ENCODE measurements around the gene CLPSL2.

CLPSL2 gene, protein sequence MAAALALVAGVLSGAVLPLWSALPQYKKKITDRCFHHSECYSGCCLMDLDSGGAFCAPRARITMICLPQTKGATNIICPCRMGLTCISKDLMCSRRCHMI

DNA sequence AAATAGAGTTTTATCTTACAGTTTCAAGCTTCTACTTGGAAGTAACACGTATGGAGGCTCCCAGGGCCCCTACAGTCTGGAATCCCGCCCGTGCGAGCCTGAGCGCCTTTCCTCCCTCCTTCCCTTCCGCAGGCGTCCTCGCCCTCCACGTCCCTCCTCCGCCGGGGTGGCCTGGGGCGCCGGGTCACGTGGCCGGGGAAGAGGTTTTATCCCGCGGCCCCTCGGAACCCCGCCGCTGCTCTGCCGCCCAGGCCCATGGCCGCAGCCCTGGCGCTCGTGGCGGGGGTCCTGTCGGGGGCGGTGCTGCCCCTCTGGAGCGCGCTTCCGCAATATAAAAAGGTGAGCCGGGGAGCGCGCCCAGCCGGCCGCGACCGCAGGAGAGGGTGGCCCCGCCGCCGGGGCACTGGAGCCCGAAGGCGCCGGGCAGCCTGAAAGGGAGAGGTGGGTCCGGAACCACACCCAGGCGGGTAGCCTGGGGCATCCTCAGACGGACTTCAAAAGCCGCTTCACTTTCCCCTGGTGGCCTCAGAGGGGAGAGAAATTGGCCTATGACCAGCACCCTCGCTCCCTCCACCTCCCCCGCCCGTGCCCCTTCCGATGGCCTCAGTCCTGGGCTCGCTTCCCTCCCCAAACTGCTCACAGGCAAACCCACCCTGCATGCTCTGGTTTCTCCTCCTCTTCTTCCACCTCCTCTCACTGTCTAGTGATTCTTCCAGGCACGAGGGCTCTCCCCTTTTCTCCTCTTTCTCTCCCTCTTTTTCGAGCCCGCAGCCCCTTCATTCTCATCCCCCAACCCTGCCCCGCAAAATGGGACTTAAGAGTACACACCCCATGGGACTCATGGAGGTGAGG is at the start of gene CLPSL2:
Gene CLPSL2, plus strand, starts transcription at position 235 of the 852 bp plus-strand sequence. Its CDS starts 21 bp downstream, at position 256.
- H3K4me1 ChIP-seq (ENCODE audit: control insufficient read depth in 1 of 2, insufficient read depth in 2 of 2, low read length in 2 of 2) = peaks cover 0 to 4% of the 10 kb centered on the region in 2 donors
- no peaks in the 10 kb centered on the region for H3K36me3 ChIP-seq (ENCODE audit: control insufficient read depth in 1 of 2, insufficient read depth in 2 of 2, low read length in 2 of 2)
- H3K9me3 ChIP-seq (ENCODE audit: control insufficient read depth in 1 of 2, low read length in 2 of 2) = no peaks in the 10 kb centered on the region
- peaks cover 4% of the 10 kb centered on the region for H3K27me3 ChIP-seq (ENCODE audit: low read depth, low read length)
- peak within 1 kb of the TSS in 1 of 2 donors; percentile 72 for H3K4me3 ChIP-seq (ENCODE audit: low read depth in 1 of 2, low read length in 2 of 2)
- no peak within 1 kb of the TSS for H3K27ac ChIP-seq (ENCODE audit: low read length)

DNA sequence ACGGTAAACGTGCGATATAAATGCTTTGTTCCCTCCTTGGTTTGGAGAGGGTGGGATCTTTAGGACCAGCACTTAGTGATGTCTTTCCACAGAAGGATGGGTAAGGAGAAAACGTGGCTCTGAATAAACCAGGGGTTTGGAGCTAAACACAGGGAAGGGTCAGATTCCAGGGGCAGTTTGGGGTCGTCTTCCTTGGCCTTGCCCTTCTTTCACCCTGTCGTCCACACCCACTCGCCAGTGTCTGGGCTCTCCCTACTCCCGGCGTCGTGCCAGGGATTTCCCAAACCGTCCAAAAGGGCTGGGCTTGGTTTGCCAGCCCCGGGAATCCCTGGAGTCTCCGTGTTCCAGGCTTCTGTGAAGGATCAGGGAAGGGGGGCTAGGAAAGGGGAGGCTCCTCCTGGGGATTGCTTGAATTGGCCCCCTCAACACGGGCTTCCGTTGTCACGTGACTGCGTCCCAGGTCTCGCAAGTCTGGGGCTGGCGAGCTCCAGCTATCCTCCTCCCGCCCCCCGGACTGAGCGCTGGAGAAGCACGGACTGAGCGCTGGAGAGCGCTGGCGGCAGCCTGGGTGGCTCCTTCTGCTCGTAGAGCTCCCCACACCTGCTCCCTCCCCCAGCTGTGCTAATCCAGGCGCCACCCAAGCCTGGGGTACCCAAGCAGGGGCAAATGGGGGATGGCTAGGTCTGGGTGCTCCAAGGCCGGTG is 49.0 kb upstream of the CLPSL2 start:
- no peaks in the 10 kb centered on the region for H3K27me3 ChIP-seq (ENCODE audit: low read depth, low read length)
- H3K9me3 ChIP-seq (ENCODE audit: control insufficient read depth in 1 of 2, low read length in 2 of 2) = no peaks in the 10 kb centered on the region
- peak overlapping the region; percentile 28 to 46 for H3K4me3 ChIP-seq (ENCODE audit: low read depth in 1 of 2, low read length in 2 of 2)
- peaks cover 46 to 55% of the 10 kb centered on the region in 2 donors for H3K4me1 ChIP-seq (ENCODE audit: control insufficient read depth in 1 of 2, insufficient read depth in 2 of 2, low read length in 2 of 2)
- peak overlapping the region; percentile 95 for H3K27ac ChIP-seq (ENCODE audit: low read length)
- no peaks in the 10 kb centered on the region for H3K36me3 ChIP-seq (ENCODE audit: control insufficient read depth in 1 of 2, insufficient read depth in 2 of 2, low read length in 2 of 2)

DNA sequence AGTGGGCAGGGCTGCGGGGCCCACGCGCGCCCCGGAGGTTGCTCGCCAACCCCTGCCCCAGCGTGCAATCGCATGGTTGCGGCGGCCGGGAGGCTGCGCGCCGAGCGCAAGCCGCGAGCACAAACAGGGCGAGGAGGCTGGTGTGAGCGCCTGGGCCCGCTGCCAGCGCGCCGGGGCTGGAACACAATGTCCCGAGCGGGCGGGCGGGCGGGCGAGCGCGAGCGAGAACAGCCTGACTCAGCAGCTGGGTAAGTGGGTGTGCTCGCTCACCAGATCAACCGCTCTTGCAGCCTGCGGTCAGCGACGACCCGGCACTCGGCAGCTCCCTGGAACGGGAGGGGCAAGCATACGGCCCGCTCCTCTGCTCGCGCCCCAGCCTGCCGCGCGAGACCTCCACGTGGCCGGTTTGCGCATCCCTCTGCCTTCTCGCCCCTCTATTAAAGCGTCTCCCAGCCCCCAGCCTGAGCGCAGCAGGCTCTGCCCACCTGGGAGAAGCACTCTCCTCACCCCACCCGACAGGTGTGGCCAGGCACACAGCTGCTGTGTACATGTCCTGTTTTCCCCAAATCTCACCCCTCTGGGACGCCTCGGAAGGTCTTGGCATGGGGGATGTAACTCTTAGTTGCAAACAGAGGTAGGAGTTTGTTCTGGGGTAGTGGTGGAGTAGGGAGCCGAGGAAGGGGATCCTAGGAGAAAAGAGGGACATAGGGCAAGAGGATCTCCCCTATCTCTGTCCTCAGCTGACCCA is 48.3 kb upstream of the CLPSL2 start:
- Histone ChIP-seq H3K36me3 (ENCODE audit: control insufficient read depth in 1 of 2, insufficient read depth in 2 of 2, low read length in 2 of 2) (no peaks in the 10 kb centered on the region), H3K4me1 (ENCODE audit: control insufficient read depth in 1 of 2, insufficient read depth in 2 of 2, low read length in 2 of 2) (peaks cover 50 to 59% of the 10 kb centered on the region in 2 donors), H3K27me3 (ENCODE audit: low read depth, low read length) (no peaks in the 10 kb centered on the region), H3K27ac (ENCODE audit: low read length) (peak overlapping the region; percentile 98), H3K9me3 (ENCODE audit: control insufficient read depth in 1 of 2, low read length in 2 of 2) (no peaks in the 10 kb centered on the region), H3K4me3 (ENCODE audit: low read depth in 1 of 2, low read length in 2 of 2) (peak overlapping the region; percentile 61 to 63)

DNA sequence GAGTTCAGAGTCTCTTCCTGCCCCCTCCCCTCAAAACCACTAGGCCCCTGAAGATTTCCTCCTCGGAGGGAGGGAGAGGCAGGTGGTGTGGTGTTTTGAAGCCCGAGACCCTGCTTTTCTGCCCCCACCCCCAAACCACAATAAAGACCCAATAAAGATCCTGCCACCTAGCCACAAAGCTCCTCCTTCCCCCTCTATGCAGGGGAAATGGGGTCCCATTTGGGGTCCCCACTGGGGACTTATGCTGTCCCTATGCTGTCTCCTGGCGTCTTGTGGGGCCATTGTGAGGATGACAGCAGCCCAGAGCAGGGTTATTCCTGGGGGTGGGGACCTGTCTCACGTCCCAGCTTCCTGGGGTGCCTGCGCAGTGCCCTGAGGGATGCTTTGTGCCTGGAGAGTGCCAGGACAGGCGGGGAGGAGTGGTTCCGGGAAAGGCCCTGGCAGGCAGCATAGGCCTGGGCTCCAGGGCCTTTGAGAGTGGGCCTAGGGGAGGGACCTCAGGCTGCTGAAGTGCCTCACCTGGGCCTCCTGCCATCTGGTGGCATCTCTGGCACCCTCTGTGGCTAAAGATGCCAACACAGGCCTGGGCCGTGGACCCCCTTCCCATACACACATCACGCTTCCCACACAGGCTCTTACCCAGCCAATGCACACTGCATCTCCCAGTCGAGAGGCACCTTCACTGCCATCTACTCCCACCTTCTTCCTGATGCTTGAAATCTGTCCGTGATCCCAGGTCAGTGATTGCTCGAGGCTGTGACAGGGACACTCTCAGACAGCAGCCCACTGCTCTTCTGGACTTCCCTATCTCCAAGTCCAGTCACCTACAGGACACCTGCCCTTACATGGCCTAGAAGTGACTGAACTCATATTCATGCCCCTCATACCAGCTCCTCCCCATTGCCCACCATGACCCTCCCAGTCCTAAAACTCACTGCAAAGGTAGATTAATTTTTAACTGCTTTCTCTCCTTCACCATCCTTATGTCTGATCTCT is 47.4 kb upstream of the CLPSL2 start:
- Histone ChIP-seq H3K36me3 (ENCODE audit: control insufficient read depth in 1 of 2, insufficient read depth in 2 of 2, low read length in 2 of 2) (no peaks in the 10 kb centered on the region), H3K27me3 (ENCODE audit: low read depth, low read length) (no peaks in the 10 kb centered on the region), H3K4me3 (ENCODE audit: low read depth in 1 of 2, low read length in 2 of 2) (peak overlapping the region; percentile 61 to 63), H3K27ac (ENCODE audit: low read length) (peak overlapping the region; percentile 98), H3K9me3 (ENCODE audit: control insufficient read depth in 1 of 2, low read length in 2 of 2) (no peaks in the 10 kb centered on the region), H3K4me1 (ENCODE audit: control insufficient read depth in 1 of 2, insufficient read depth in 2 of 2, low read length in 2 of 2) (peaks cover 55 to 59% of the 10 kb centered on the region in 2 donors)

DNA sequence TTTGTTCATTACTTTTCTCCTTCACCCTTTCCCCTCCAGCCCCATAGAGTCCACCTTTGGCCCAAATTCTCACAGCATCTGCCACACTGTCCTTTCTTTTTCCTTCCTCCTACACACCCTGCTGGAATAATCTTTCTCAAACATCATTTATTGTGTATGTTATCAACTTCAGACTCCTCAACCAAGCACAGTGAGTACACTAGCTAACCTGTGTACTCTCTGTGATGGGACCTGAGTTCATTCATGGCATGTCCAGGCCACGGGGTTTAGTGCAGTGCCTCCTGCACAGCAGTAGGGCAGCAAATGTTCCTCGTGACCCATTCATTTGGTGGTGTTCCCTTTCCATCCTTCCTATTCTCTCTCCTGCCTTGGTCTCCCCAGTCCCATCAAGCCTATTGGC is 46.7 kb upstream of the CLPSL2 start:
- peak overlapping the region; percentile 98 for H3K27ac ChIP-seq (ENCODE audit: low read length)
- no peaks in the 10 kb centered on the region for H3K36me3 ChIP-seq (ENCODE audit: control insufficient read depth in 1 of 2, insufficient read depth in 2 of 2, low read length in 2 of 2)
- no peaks in the 10 kb centered on the region for H3K9me3 ChIP-seq (ENCODE audit: control insufficient read depth in 1 of 2, low read length in 2 of 2)
- no peak overlapping the region for H3K4me3 ChIP-seq (ENCODE audit: low read depth in 1 of 2, low read length in 2 of 2)
- H3K4me1 ChIP-seq (ENCODE audit: control insufficient read depth in 1 of 2, insufficient read depth in 2 of 2, low read length in 2 of 2) = peaks cover 55 to 59% of the 10 kb centered on the region in 2 donors
- no peaks in the 10 kb centered on the region for H3K27me3 ChIP-seq (ENCODE audit: low read depth, low read length)

DNA sequence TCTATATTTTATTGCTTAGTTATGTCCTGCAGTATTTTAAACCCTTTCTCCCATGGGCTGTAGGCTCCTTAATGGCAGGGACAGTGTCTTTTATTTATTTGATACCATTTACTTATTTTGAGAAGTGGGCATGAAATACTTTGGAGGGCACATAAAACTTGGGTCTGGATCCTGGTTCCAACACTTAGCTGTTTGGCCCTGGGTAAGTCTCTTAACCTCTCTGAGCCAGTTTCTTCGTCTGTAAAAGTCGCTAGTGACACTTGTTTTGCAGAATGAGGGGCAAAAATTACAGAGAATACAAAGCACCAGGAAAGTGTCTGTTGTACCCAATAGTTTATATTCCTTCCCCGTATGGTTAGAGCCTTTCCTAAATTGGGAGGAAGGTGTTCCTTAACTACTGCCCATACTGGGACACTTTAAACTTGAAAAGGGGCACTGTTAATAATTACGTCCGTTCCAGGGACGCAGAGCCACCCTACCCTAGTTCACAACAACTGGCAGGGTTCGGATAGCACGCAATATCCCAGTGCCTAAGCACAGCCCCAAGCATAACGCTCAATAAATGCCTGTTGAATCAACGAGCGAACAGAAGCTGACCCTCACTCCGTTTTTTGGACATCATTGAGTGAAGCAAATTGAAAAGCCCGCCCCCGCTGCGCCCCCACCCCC is 45.5 kb upstream of the CLPSL2 start:
- Histone ChIP-seq H3K4me1 (ENCODE audit: control insufficient read depth in 1 of 2, insufficient read depth in 2 of 2, low read length in 2 of 2) (peaks cover 47 to 48% of the 10 kb centered on the region in 2 donors), H3K36me3 (ENCODE audit: control insufficient read depth in 1 of 2, insufficient read depth in 2 of 2, low read length in 2 of 2) (no peaks in the 10 kb centered on the region), H3K9me3 (ENCODE audit: control insufficient read depth in 1 of 2, low read length in 2 of 2) (no peaks in the 10 kb centered on the region), H3K27ac (ENCODE audit: low read length) (peak overlapping the region; percentile 94), H3K27me3 (ENCODE audit: low read depth, low read length) (no peaks in the 10 kb centered on the region), H3K4me3 (ENCODE audit: low read depth in 1 of 2, low read length in 2 of 2) (peak overlapping the region; percentile 5 to 54)

DNA sequence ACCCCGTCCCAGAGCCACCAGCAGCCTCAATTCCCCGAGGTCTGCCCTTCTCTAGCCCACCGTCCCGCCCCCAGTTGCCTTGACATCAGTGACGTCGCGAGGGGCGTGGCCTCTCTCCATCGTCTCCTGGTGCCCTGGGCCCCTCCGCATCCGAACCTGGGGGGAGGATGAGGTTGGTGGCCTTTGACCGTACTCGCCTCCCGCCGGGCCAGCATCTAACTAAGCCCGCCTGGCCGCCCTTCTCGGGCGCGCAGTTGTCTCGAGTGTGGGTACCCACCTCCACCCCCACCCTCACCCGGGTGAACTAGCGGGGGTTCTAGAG is 45.0 kb upstream of the CLPSL2 start:
- Histone ChIP-seq H3K4me1 (ENCODE audit: control insufficient read depth in 1 of 2, insufficient read depth in 2 of 2, low read length in 2 of 2) (peaks cover 42 to 44% of the 10 kb centered on the region in 2 donors), H3K27ac (ENCODE audit: low read length) (peak overlapping the region; percentile 98), H3K9me3 (ENCODE audit: control insufficient read depth in 1 of 2, low read length in 2 of 2) (no peaks in the 10 kb centered on the region), H3K27me3 (ENCODE audit: low read depth, low read length) (no peaks in the 10 kb centered on the region), H3K4me3 (ENCODE audit: low read depth in 1 of 2, low read length in 2 of 2) (peak overlapping the region; percentile 52 to 66), H3K36me3 (ENCODE audit: control insufficient read depth in 1 of 2, insufficient read depth in 2 of 2, low read length in 2 of 2) (no peaks in the 10 kb centered on the region)

DNA sequence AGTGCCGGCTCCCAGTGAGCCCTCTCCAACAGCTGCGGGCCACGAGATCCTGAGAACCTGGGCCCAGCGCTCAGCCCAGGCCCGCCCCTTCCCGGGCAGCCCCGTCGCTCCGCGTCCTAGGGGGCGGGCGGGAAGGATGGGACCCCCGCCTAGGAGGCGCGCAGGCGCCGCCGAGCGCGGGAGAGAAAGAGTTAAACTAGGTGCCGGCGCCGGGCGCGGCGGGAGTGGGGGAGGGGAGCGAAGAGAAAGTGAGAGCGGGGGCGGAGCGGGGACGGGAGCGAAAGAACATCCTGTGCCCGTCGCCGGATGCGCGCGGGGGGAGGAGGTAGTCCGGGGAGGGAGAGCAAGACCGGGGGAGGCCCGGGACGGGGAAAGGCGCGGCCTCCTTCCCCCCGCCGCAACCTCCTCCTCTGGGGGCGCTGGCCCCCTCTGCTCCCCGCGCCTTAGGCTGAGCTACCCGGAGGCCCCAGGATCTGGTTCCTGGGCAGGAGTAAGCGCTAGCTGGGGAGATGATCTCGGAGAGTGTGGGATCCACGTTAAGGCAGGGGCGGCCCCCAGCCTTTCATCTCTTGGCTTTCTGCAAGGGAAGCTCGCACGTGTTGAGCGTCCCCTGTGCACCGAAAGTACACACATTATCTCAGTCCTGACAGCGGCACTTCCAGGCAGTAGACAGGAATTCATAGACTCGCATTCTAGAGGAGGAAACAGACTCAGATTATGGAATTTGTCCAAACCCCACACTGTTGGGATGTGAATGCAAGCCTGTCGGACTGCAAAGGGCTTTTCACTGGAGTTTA is 44.5 kb upstream of the CLPSL2 start:
- H3K4me1 ChIP-seq (ENCODE audit: control insufficient read depth in 1 of 2, insufficient read depth in 2 of 2, low read length in 2 of 2) = peaks cover 36 to 39% of the 10 kb centered on the region in 2 donors
- H3K4me3 ChIP-seq (ENCODE audit: low read depth in 1 of 2, low read length in 2 of 2) = peak overlapping the region; percentile 52 to 66
- H3K27ac ChIP-seq (ENCODE audit: low read length) = peak overlapping the region; percentile 98
- no peaks in the 10 kb centered on the region for H3K36me3 ChIP-seq (ENCODE audit: control insufficient read depth in 1 of 2, insufficient read depth in 2 of 2, low read length in 2 of 2)
- no peaks in the 10 kb centered on the region for H3K27me3 ChIP-seq (ENCODE audit: low read depth, low read length)
- H3K9me3 ChIP-seq (ENCODE audit: control insufficient read depth in 1 of 2, low read length in 2 of 2) = no peaks in the 10 kb centered on the region

DNA sequence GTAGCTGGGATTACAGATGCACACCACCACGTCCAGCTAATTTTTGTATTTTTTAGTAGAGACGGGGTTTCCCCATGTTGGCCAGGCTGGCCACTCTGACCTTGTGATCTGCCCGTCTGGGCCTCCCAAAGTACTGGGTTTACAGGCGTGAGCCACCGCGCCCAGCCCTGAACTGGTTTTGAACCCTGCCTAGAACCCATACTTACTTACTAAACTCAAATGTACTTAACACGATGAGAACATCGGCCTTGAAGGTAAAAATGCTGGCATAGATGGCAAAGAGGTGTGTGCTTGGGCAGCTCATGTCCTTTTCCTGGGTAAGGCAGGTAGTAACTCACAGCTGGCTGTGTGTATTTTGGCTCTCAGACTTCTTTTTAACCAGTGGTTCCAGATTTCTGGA is 42.8 kb upstream of the CLPSL2 start:
- Histone ChIP-seq H3K4me1 (ENCODE audit: control insufficient read depth in 1 of 2, insufficient read depth in 2 of 2, low read length in 2 of 2) (peaks cover 28 to 37% of the 10 kb centered on the region in 2 donors), H3K9me3 (ENCODE audit: control insufficient read depth in 1 of 2, low read length in 2 of 2) (no peaks in the 10 kb centered on the region), H3K27ac (ENCODE audit: low read length) (no peak overlapping the region)

More for the DNA sequence above, 42.8 kb upstream of the CLPSL2 start:
- no peak overlapping the region for H3K4me3 ChIP-seq (ENCODE audit: low read depth in 1 of 2, low read length in 2 of 2)
- no peaks in the 10 kb centered on the region for H3K27me3 ChIP-seq (ENCODE audit: low read depth, low read length)
- no peaks in the 10 kb centered on the region for H3K36me3 ChIP-seq (ENCODE audit: control insufficient read depth in 1 of 2, insufficient read depth in 2 of 2, low read length in 2 of 2)

Measured in muscle layer of duodenum (tissue), 2 donors.